Ovary (tissue), 9 donors: ENCODE measurements around the gene TCEA2. TPM values are rescaled to one million over a fixed set of nuclear protein-coding genes. Genes with fewer than 3 reads are reported as not detected.
A peak's percentile ranks its signal among the peaks of the same experiment; 100 is the strongest.

Experiments used
- DNase-seq, 5 donors: peaks; one replicate each; pipeline ENCODE4 v3.0.0-alpha.2; 2019 to 2020
- H3K27ac ChIP-seq, 2 donors: fragments of 200-600 bp; one replicate each; pipeline versions ENCODE4 v1.5.1 to v1.8.0; 2019 to 2022
- H3K27me3 ChIP-seq: fragments of 200-600 bp; one replicate; pipeline ENCODE4 v1.8.0; 2022
- H3K36me3 ChIP-seq: fragments of 200-600 bp; sonication (generic); one replicate; pipeline ENCODE4 v1.5.1; 2019
- H3K4me1 ChIP-seq: one replicate; pipeline ENCODE4 v1.8.1; 2013; ENCODE audit warnings: mild to moderate bottlenecking, moderate library complexity; ENCODE audit not compliant: insufficient read depth
- H3K4me3 ChIP-seq: fragments of 200-600 bp; sonication (generic); one replicate; pipeline ENCODE4 v1.5.1; 2017
- H3K9me3 ChIP-seq, 2 donors: fragments of 200-600 bp in 1 of 2; sonication (generic) in 1 of 2; one replicate each; pipeline versions ENCODE4 v1.5.1 to v1.8.1; 2013 to 2019; ENCODE audit warnings: mild to moderate bottlenecking in 1 of 2, moderate library complexity in 1 of 2
- CTCF ChIP-seq, 3 donors: fragments of 450-650 bp in 2 of 3; fragments of 200-600 bp in 1 of 3; IDR thresholded peaks; one replicate each; pipeline versions ENCODE4 v1.5.1 to v1.8.0; 2016 to 2022; ENCODE audit warnings: antibody characterized with exemption in 3 of 3, mild to moderate bottlenecking in 1 of 3
- EP300 ChIP-seq: sonication (generic); formaldehyde crosslinking; IDR thresholded peaks from one replicate; pipeline ENCODE4 v1.6.1; 2017; ENCODE audit warnings: antibody characterized with exemption
- POLR2A ChIP-seq: fragments of 450-650 bp; IDR thresholded peaks from one replicate; pipeline ENCODE4 v1.6.1; 2017; ENCODE audit warnings: antibody characterized with exemption, mild to moderate bottlenecking, moderate library complexity
- WGBS, 3 donors: extraction: QIAGEN DNeasy Blood & Tissue Kit in 1 of 3; methylation state at CpG; one replicate each; pipeline versions ENCODE4 v1.1.5 to v1.1.7; 2013 to 2017; 5-methylcytosine and 5-hydroxymethylcytosine counted together
- intact Hi-C, 4 donors: fragments of 100-400 bp; cut with DNase I; formaldehyde crosslinking; loops; one replicate each; pipeline versions ENCODE4 v1.11.0 to v1.15.1; 2022 to 2023
- polyA plus RNA-seq, 2 donors: library from polyadenylated mRNA; stranded (reverse); fragments of 200-250 nt in 1 of 2; fragments of 350-450 nt in 1 of 2; fragmentation: Illumina TruSeq in 1 of 2; extraction: RNeasy Lipid Tissue Mini Kit (QIAGEN cat#74804) in 1 of 2; gene quantifications; one replicate each; pipeline ENCODE4 v1.2.3, GENCODE V29; 2013 to 2014
- total RNA-seq, 7 donors: library from RNA; depleted of rRNA in 2 of 7; stranded (reverse); fragments of >200 nt in 2 of 7; fragmentation: NEBNext Ultra II Directional in 3 of 7; extraction: Animal tissue kit (Norgen Biotek cat#: 25700) in 3 of 7; gene quantifications; one replicate each; pipeline versions ENCODE4 v1.1.0 to v1.2.4, GENCODE V29; 2016 to 2023
- donor health status: DM: no; HTN: no; CAD: no; lungs with moderate emphysema.
- donor health status: DM: no; HTN: no; CAD: no.
- donor health status: Bipolar disorder and iron deficiency.
- donor health status: DM: yes; HTN: yes; CAD: no.
- donor health status: DM: no; HTN: no; CAD: no.
- donor health status: DM: yes; HTN: yes; CAD: no.

Gene TCEA2
- total and polyA plus RNA-seq, 9 donors, result 20.0 to 93.5 (median 71.9) TPM

- H3K27me3 ChIP-seq, result no peaks in the 10 kb centered on the region
- WGBS, 3 donors, result 12 to 18% (median 13%) methylated on average over 4 of the region's 4 CpGs
Observed at GRCh38 chr20:64078934-64079272, 15.9 kb downstream of the TCEA2 start.

GRCh38 chr20:64079273-64080012, 16.4 kb downstream of the TCEA2 start, which contains the start of gene RGS19:
Gene RGS19, minus strand, starts transcription at chr20:64079518. Its CDS starts 2,632 bp downstream, at chr20:64076886.
- Histone ChIP-seq H3K27ac (peak within 1 kb of the TSS in 1 of 2 donors; percentile 22), H3K27me3 (no peaks in the 10 kb centered on the region), H3K4me1 (no peaks in the 10 kb centered on the region), H3K36me3 (no peaks in the 10 kb centered on the region), H3K4me3 (peak within 1 kb of the TSS; percentile 37), H3K9me3 (no peaks in the 10 kb centered on the region)
- 0 to 1% (median 0%) methylated on average over 26 to 73 of the region's 73 CpGs for WGBS, 3 donors
- no peak for TF ChIP-seq POLR2A
- TF ChIP-seq CTCF (IDR thresholded peaks at IDR 0.05), result no peak
- TF ChIP-seq EP300, result no peak
- DNase-seq, result peak; percentile 56 to 78 (median 71)
- intact Hi-C loops, result no loop called here

More at GRCh38 chr20:64078934-64079272, 15.9 kb downstream of the TCEA2 start:
- H3K27ac ChIP-seq, result no peak overlapping the region
- H3K4me3 ChIP-seq, result peak overlapping the region; percentile 37
- TF ChIP-seq CTCF (IDR thresholded peaks at IDR 0.05), result no peak
- H3K36me3 ChIP-seq, result no peaks in the 10 kb centered on the region
- no peaks in the 10 kb centered on the region for H3K4me1 ChIP-seq
- no peaks in the 10 kb centered on the region for H3K9me3 ChIP-seq
- DNase-seq, result no peak
- intact Hi-C loops, result no loop called here

- H3K27ac ChIP-seq, result peak within 1 kb of the TSS in 1 of 2 donors; percentile 22
- no peak for TF ChIP-seq EP300
- TF ChIP-seq CTCF (IDR thresholded peaks at IDR 0.05), result no peak
- TF ChIP-seq POLR2A, result no peak
- DNase-seq, result peak in 1 of 5 donors; percentile 53
- WGBS, 3 donors, result 4 to 9% (median 6%) methylated on average over 35 to 62 of the region's 62 CpGs
- H3K9me3 ChIP-seq, result no peaks in the 10 kb centered on the region
- no peaks in the 10 kb centered on the region for H3K4me1 ChIP-seq
- intact Hi-C loops, result no loop called here
- peak within 1 kb of the TSS; percentile 37 for H3K4me3 ChIP-seq
- H3K36me3 ChIP-seq, result no peaks in the 10 kb centered on the region
- H3K27me3 ChIP-seq, result no peaks in the 10 kb centered on the region
Observed at GRCh38 chr20:64080013-64080812, 17.2 kb downstream of the TCEA2 start, which contains the start of gene OPRL1. Gene OPRL1, plus strand, starts transcription at chr20:64080082. Its CDS starts 12,639 bp downstream, at chr20:64092721.

- no peaks in the 10 kb centered on the region for H3K4me1 ChIP-seq
- H3K27me3 ChIP-seq, result no peaks in the 10 kb centered on the region
- intact Hi-C loops, result no loop called here
- H3K4me3 ChIP-seq, result no peak overlapping the region
- WGBS, 3 donors, result 61 to 64% (median 63%) methylated on average over 16 to 17 of the region's 17 CpGs
- H3K36me3 ChIP-seq, result no peaks in the 10 kb centered on the region
- H3K9me3 ChIP-seq, result no peaks in the 10 kb centered on the region
- no peak for TF ChIP-seq CTCF (IDR thresholded peaks at IDR 0.05)
- TF ChIP-seq EP300, result no peak
- peak in 1 of 5 donors; percentile 32 for DNase-seq
- H3K27ac ChIP-seq, result no peak overlapping the region
Observed at GRCh38 chr20:64080813-64081623, 18.0 kb downstream of the TCEA2 start.
